Stimulated activated CD4-positive, alpha-beta T cell treated with anti-CD3 and anti-CD28 coated beads, TNF-alpha, amount 100 ng/mL, for 1 hour (primary cell): Measurements from ENCODE around the gene NTNG2.
A peak's percentile ranks its signal among the peaks of the same experiment; 100 is the strongest.

Experiments used
- DNase-seq, 3 donors: peaks; one replicate each; pipeline ENCODE4 v3.0.0-alpha.2; 2020; ENCODE audit warnings: low read depth in 3 of 3, low spot score in 1 of 3

Gene NTNG2

GRCh38 chr9:132249123-132249522 lies 87.3 kb downstream of the NTNG2 start:
- DNase-seq = no peak

GRCh38 chr9:132249690-132250089 lies 87.8 kb downstream of the NTNG2 start:
- DNase-seq = no peak

DNA sequence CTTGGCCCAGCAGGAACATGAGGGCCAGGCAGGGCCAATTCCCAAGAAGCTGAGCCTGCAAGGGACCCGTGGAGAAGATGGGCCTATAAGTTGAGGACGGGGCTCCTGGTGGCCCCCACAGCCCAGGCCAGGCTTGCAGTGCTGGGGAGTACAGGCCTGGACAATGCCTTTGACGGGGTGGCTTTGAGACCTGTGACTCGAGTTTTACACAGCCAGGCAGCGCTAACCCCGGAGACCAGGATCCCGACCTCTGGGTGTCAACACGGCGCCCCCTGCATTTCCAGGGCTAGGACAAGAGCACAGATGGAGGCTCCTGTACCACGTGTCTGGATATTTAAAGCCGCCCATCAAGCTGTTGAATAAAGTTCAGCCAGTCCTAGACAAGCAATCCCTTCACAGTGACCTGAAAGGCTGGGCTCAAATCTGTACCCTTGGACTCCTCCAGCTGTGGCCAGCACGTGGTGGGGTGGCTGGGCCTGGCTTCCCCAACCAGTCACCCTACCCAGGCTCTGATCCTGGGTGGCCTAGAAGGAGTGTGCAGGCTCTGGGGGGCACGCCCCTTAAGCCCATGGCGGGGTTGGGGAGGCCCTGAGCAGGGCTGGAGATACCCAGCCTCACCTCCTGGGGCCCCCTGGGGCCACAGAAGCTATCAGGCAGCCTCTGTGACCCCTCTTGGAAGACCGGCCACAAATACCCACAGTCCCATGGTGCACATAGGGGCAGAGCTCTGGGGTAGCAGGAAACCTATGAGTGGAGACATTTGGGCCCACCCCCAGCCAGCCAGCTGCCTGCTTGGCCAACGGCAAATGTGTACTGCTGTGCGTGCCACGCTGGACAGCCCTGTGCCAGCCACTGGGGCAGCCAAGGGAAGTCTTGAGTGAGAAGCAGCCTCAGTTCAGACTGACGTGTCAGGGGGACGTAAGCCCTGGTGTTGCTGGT lies 88.7 kb downstream of the NTNG2 start:
- no peak for DNase-seq

- no peak for DNase-seq
These were observed 99.0 kb downstream of the NTNG2 start for GRCh38 chr9:132260846-132261245.

DNA sequence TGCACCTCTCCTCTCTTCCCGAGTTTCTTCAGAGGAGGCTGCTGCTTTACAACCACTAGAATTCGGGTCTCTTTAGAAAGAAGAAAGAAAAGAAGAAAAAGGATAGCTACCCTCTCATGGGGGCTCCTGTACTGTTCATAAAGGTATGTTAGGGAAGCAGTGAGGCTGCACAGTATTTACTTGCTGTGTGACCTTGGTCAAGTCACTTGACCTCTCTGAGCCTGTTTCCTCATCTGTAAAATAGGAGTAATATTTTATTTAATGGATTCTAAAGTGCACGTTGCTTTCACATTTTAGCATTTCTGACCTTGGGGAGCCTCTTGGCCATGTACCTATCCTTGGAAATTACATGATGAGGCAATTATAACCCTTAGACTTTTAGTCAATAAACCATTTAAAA lies 104.2 kb downstream of the NTNG2 start:
- no peak for DNase-seq

- no peak for DNase-seq
These were observed 105.8 kb downstream of the NTNG2 start for GRCh38 chr9:132267660-132268059.

DNA sequence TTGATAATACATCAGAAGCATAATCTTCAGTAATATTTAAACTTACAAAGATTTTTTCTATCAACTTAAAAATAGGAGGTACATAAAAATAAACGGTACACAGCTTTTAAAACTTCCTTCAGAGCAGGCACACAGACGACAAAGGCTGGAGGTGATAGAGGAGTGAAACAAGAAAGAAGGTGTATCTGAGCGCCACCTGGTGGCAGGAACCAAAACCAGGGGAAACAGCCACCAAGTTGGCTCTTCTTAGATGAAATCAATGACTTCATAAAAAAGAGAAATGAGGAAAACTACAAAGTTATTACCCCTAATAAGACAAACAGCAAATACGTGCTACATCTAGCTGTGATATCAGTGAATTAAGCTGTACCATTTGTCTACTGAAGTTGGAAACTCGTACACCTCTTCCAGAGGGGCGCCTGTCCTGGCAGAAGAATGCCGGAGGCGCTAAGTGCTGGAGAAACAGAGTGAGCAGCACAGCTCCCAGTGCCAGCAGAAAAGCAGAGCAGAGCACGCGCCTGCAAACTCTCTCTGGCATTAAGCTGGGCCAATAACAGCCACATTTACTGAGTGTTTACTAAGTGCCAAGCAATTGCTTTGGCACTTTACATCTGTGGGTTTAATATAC lies 107.0 kb downstream of the NTNG2 start:
- peak; percentile 37 to 56 (median 42) for DNase-seq

DNA sequence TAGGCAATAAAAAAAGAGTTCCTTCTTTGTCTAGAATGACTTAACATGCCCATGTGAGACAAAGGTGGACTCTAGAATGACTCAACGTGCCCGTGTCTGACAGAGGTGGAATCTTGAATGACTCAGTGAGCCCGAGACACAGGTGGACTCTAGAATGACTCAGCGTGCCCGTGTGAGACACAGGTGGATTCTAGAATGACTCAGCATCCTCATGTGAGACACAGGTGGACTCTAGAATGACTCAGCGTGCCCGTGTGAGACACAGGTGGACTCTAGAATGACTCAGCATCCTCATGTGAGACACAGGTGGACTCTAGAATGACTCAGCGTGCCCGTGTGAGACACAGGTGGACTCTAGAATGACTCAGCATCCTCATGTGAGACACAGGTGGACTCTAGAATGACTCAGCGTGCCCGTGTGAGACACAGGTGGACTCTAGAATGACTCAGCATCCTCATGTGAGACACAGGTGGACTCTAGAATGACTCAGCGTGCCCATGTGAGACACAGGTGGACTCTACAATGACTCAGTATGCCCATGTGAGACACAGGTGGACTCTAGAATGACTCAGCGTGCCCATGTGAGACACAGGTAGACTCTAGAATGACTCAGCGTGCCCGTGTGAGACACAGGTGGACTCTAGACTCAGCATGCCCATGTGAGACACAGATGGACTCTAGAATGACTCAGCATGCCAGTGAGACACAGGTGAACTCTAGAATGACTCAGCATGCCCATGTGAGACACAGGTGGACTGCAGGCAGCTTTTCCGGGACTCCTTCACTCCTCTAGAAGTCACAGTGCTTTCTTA lies 108.1 kb downstream of the NTNG2 start:
- peak in 1 of 3 donors; percentile 17 for DNase-seq

DNA sequence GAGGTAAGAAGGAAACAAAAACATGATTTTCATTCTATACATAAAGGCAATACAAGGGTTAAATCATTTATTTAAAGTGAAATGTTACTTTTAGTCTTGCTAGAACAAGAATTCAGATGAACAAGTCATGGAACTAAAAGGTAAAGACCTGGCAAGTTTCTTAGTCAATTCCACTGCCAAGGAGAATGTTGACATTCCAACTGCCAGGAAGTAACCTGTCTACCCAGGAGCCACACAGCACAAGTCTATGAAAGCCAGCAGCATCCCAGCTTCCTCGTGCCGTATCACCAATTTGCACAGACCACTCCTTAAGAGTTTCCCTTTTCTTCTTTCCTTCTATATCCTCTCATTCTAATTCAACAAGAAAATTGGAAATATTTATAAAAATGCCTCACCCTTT lies 113.0 kb downstream of the NTNG2 start:
- DNase-seq = no peak

DNA sequence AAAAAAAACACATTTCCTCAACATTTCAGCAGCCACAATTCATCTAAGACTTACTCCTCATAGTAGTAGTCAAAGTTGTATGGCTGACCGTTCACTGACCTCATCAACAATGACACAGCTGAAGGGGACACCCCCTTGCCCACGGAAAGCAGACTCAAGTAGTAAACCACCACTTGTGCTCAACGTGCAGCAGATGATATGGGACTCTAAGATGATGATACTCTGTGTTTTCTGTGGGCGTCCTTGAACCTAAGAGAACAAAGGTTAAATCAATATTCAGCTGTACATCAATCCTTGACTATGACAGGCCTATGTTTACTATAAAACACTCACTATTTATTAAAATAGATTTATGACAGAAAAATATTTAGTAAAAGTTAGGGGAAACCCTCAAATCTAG lies 121.3 kb downstream of the NTNG2 start:
- DNase-seq = no peak

- DNase-seq = no peak
These were observed 122.0 kb downstream of the NTNG2 start for GRCh38 chr9:132283863-132284262.

- no peak for DNase-seq
These were observed 125.5 kb downstream of the NTNG2 start for GRCh38 chr9:132287256-132287760.

DNA sequence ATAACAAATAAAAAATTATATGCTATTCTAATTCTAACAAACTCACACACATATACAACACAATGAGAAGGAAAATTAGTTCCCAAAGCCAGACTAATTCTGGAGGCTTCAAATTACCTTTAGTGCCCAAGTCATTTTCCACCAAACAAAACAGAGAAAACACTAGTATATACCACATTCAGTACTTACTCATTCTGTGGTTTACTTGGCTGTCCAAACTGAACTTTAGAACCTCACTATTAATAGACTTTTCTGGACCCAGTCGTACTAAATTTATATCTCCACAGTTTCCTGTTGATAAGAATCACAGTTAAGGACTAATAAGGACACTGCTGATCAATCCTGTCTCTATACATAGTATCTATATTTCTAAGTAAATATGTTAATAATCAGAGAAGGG lies 126.5 kb downstream of the NTNG2 start:
- DNase-seq = no peak

DNA sequence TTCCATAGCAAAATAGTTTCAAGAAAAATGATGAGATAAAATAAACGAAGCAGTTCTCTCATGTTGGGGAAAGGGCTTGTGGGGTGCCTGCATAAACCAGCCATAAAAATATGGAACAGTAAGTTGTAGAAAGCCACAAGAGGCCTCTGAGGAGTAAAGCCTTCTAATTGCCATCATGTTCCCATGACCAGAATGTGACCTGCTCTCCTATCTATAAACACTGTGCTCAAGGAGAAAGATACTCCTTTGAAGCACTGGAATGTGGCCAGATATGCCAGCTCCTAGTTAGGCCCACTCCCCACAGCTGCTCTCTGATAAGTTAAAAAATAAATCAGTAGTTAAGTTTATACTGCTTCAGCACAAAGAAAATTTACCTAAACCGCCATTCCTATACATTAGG lies 127.1 kb downstream of the NTNG2 start:
- DNase-seq = no peak

GRCh38 chr9:132293145-132293721 lies 131.4 kb downstream of the NTNG2 start:
- DNase-seq = no peak
